Measurements from ENCODE around the gene OXSR1. TPM values are rescaled to one million over a fixed set of nuclear protein-coding genes. Genes with fewer than 3 reads are reported as not detected.

OXSR1 gene
- total RNA-seq, 1 donor from 2014 or later, result 95.3 TPM

DNA sequence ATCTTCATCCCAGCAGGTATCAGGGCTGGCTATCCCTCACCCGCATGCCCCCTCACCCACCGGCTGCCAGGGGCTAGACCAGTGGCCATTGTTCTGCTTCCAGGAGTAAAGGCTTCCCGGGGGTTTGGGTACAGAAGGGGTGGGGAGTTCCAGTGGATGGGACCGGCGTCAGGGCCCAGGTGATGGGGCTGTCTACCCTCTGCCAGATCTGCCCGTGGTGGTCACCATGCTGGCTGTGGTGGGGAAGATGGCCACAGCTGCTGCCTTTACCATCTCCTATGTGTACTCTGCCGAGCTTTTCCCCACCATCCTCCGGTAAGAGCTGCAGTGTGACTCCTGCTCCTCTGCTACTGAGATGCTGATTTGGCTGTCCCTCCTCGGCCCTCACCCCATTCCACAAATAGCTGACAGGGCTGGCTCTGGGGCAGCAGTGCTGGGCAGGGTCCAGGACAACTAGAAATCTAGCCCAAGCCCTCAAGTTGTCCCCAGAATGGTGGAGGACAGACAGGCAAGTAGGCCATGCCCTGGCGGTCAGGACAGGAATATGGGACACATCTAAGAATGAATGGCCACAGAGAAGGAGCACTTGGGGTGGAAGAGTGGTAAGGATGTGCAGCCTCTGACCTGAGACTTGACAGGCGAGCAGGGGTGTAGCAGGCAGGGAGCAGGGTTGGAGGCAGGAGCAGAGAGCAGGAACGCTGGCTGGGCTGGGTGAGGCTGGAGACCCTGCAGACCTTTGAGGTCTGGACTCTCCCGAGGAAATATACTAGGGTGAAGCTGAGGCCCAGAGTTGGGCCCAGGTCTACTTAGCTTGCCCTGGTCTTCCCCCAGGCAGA, 111.0 kb downstream of the OXSR1 start:
- no peak for FAIRE-seq
- DNase-seq (ENCODE audit: low read depth), result no peak
- H3K4me3 ChIP-seq (ENCODE audit: low read depth, low read length), result no peak overlapping the region
- TF ChIP-seq, protein P1, sequence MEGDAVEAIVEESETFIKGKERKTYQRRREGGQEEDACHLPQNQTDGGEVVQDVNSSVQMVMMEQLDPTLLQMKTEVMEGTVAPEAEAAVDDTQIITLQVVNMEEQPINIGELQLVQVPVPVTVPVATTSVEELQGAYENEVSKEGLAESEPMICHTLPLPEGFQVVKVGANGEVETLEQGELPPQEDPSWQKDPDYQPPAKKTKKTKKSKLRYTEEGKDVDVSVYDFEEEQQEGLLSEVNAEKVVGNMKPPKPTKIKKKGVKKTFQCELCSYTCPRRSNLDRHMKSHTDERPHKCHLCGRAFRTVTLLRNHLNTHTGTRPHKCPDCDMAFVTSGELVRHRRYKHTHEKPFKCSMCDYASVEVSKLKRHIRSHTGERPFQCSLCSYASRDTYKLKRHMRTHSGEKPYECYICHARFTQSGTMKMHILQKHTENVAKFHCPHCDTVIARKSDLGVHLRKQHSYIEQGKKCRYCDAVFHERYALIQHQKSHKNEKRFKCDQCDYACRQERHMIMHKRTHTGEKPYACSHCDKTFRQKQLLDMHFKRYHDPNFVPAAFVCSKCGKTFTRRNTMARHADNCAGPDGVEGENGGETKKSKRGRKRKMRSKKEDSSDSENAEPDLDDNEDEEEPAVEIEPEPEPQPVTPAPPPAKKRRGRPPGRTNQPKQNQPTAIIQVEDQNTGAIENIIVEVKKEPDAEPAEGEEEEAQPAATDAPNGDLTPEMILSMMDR (IDR thresholded peaks at IDR 0.05; ENCODE audit: insufficient read depth, low read length, severe bottlenecking), result no peak
- H3K36me3 ChIP-seq (ENCODE audit: control insufficient read depth, insufficient read depth, low read length), result peaks cover 13% of the 10 kb centered on the region
- H3K27me3 ChIP-seq (ENCODE audit: control insufficient read depth, insufficient read depth, low read length), result no peaks in the 10 kb centered on the region

DNA sequence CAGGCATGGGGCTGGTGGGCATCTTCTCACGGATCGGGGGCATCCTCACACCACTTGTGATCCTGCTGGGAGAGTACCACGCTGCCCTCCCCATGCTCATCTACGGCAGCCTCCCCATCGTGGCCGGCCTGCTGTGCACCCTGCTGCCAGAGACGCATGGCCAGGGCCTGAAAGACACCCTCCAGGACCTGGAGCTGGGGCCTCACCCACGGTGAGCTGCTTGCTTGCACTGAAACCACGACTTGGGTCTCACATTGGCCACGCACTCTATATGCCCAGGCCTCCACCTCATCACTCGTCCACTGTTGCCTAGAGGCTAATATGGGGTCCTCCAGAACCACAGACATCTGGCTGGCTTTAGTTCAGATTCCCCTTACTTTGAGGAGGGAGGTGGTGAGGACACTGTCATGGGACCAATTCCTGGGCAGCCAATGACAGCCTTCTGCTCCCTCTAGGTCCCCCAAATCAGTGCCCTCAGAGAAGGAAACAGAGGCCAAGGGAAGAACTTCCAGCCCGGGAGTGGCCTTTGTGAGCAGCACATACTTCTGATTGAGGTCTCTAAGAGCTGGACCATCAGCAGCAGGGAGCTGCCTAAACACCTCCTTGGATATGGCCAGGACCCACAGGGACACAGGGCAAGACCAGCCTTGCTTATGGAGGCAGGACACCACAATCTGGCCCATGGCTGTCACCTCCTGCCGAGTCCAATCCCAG, 111.7 kb downstream of the OXSR1 start:
- H3K4me3 ChIP-seq (ENCODE audit: low read depth, low read length), result no peak overlapping the region
- peaks cover 13% of the 10 kb centered on the region for H3K36me3 ChIP-seq (ENCODE audit: control insufficient read depth, insufficient read depth, low read length)
- TF ChIP-seq, protein P1 (IDR thresholded peaks at IDR 0.05; ENCODE audit: insufficient read depth, low read length, severe bottlenecking), result no peak
- DNase-seq (ENCODE audit: low read depth), result no peak
- no peak for FAIRE-seq
- H3K27me3 ChIP-seq (ENCODE audit: control insufficient read depth, insufficient read depth, low read length), result no peaks in the 10 kb centered on the region

DNA sequence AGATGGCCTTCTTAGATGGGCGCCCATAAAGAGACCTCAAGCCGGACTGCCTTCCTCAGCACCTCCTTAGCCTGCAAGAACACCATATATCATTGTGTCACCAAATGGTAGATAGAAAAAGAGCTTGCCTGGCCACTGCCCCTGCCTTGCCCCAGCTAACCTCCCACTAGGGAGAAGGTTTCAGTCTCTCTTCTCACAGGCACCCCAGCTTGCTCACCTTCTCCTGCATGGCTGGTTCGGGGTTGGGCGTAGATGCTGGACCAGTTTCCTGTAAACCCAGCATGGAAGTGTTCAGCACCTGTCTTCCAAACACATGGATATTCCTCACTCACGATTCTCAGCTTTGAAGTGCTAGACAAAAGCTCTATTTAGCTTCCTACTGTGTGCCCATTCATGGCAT, 113.5 kb downstream of the OXSR1 start:
- FAIRE-seq (no peak), DNase-seq (ENCODE audit: low read depth) (no peak)
- Histone ChIP-seq H3K36me3 (ENCODE audit: control insufficient read depth, insufficient read depth, low read length) (peaks cover 13% of the 10 kb centered on the region), H3K27me3 (ENCODE audit: control insufficient read depth, insufficient read depth, low read length) (no peaks in the 10 kb centered on the region), H3K4me3 (ENCODE audit: low read depth, low read length) (no peak overlapping the region)
- TF ChIP-seq, protein P1 (IDR thresholded peaks at IDR 0.05; ENCODE audit: insufficient read depth, low read length, severe bottlenecking), result no peak

DNA sequence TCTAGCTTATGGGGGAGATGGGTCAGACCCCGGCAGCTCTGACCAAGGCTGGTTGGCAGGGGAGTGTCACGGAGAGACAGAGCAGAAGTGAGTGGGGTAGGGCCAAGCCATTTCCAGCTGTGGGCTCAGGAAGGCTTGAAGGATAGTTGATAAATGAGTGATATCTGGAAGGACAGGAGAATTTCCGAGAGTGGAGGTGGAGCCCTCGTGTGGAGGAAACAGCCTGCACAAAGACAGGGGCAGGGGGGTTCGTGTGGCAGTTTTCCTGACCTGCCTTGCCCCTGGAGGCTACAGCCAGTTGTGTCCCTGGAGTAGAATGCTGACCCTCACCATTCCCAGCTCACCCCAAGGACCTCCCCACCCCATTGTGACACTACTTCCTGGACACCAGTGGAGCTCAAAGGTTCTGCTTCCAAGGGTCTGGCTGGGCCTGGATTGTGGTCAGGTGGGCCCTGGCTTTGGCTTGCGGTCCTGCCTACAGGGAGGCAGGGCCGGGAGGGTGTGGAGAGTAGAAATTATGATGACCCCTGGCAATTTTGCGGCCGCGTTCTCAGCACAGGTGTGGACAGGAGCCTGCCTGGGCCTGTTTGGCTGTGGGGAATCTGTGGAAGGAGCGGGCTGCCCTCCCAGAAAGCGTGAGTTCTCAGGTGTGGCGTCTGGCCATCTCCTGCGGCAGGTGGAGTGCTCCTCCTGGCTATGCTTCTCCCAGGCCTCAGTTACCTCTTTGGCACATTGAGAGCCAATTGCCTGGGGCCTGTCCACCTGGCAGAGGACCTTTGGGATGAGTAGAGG, 116.8 kb downstream of the OXSR1 start, which contains the start of gene SLC22A14:
Gene SLC22A14 (plus strand): TSS at position 400 of the 792 bp plus-strand sequence. CDS start 23,733 bp downstream, outside the sequence.
- no peak within 1 kb of the TSS for H3K4me3 ChIP-seq (ENCODE audit: low read depth, low read length)
- H3K27me3 ChIP-seq (ENCODE audit: control insufficient read depth, insufficient read depth, low read length), result no peaks in the 10 kb centered on the region
- DNase-seq (ENCODE audit: low read depth), result no peak
- TF ChIP-seq, protein P1 (IDR thresholded peaks at IDR 0.05; ENCODE audit: insufficient read depth, low read length, severe bottlenecking), result no peak
- FAIRE-seq, result no peak
- H3K36me3 ChIP-seq (ENCODE audit: control insufficient read depth, insufficient read depth, low read length), result peaks cover 4% of the 10 kb centered on the region

DNA sequence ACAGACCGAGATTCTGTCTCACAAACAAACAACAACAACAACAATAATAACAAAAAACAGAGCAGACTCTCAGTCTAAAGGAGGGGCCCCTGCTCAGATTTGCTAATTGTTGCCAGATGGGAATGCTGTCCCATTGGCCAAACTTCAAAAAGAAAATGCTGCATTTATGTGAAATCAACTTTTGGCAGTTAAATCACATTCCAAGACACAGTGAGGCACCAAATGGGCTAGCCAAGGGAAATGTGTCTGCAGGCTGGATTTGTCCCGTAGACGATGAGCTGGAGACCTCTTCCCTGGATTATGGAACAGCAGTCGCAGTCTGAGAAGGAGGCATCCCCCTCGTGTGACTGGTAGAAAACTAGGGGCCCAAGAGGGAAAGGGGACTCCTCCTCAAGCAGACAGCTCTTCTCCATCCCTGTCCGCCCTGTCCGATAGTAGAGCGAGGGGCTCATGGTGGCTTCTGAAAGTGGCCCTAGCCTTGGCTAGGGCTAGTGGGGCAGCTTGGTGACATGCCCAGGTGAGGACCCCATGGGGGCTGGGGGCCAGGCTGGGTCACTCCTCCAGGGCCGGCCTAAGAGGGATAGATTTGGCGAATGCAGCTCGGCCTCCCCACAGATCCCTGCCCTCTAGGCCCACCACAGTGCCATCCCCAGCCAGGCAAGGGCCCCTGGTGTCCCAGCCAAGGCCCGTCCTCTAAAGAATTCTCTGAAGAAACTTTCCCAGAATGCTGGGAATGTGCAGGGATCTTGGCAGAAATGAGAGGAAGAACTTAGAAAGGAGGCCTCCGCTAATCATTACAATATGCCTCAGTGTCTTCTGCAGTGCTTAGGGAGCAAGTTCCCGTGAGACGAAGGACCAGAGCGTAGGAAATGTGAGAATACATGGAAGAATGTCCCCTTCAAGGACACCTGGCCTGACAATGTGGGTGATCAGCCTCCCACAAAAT, 118.7 kb downstream of the OXSR1 start:
- DNase-seq (ENCODE audit: low read depth) (no peak), FAIRE-seq (no peak)
- TF ChIP-seq, protein P1 (IDR thresholded peaks at IDR 0.05; ENCODE audit: insufficient read depth, low read length, severe bottlenecking), result no peak
- H3K4me3 ChIP-seq (ENCODE audit: low read depth, low read length), result no peak overlapping the region
- H3K27me3 ChIP-seq (ENCODE audit: control insufficient read depth, insufficient read depth, low read length), result no peaks in the 10 kb centered on the region
- no peaks in the 10 kb centered on the region for H3K36me3 ChIP-seq (ENCODE audit: control insufficient read depth, insufficient read depth, low read length)

Data from bronchial epithelial cell (primary cell).